GM03348 (cell line): ENCODE measurements around the gene DRD1.
"Not testable (repeated sequence)": the region's sequence is repeated elsewhere in the genome, so short reads cannot be mapped to it uniquely, and the experiment has no call there.

ENCODE experiments used
- DNase-seq: peaks from one replicate; pipeline ENCODE4 v3.0.0; 2012; ENCODE audit warnings: low spot score

DRD1 gene

DNA sequence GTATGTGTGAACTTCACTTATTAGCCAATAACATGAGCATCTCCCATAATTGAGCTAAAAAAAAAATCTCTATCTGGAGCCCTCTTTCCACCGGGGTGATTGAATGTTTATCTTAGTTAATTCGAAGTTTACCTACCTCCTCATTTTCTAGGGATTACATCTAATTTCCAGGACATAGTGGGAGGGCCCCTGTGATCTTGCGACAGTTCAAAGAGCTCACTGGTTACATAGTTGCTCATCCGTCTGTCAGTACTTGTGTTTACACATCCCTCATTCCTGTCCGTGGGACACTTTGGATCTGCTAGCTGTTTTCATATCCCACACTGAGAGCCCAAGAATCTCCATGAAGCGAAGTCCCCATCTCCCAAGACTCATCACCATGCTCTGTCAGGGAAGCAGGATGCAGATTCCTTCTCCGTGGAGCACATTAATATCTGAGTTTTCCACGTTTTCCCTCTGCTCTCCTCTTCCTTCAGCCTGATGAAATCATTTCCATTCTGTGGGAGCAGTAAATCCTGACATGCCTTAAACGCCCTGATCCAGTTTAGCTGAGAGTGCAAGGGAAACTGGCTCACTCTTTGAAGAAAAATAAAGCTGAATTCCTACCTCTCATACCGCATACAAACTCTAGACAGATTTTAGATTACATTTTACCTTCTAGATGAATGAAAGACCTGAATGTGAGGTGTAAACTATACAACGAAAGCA is 24.2 kb upstream of the DRD1 start:
- DNase-seq: no peak

GRCh38 chr5:175466700-175467318 is 22.8 kb upstream of the DRD1 start:
- DNase-seq: peak; percentile 22

GRCh38 chr5:175465282-175465681 is 21.3 kb upstream of the DRD1 start:
- no peak for DNase-seq

- no peak for DNase-seq
Measured at GRCh38 chr5:175464942-175465233, 20.9 kb upstream of the DRD1 start.

- DNase-seq: peak; percentile 70
Measured at GRCh38 chr5:175464074-175464941, 20.3 kb upstream of the DRD1 start.

DNA sequence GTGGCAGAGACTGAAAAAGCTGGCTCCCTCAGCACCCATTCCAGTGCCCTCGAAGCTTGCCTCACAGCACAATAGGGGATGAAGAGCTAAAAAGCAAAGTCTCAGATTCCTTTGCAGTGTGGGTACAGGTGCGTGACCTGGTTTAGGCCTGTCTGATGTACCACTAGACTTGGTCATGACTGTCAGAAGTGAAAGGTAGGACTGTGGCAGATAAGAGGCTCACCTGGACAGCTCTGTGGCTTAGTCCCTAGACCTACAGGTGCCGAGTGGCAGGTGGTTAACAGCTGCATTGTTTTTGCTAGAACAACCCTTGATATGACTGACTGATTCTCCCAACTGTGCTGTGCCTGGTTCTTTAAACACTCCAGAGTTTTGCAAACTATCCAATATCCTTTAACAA is 19.7 kb upstream of the DRD1 start:
- no peak for DNase-seq

- no peak for DNase-seq
Measured at GRCh38 chr5:175461370-175461769, 17.4 kb upstream of the DRD1 start.

- DNase-seq: no peak
Measured at GRCh38 chr5:175460552-175460951, 16.6 kb upstream of the DRD1 start.

DNA sequence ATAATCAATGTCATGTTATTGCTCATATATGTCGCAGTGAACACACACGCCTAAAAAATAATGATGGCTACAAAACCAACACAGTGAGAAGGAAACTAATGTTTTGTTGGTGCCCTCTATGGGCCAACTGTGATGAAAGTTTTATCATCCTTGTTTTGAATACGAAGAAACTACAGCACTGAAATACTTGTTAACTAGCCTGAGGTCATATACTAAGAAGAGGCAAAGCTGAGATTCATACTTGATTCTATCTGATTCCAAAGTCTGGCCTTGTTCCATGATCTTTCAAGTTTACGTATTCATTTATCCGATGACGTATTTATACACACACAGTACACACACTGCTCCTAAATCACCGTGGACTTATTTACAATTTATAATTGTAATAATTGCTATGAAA is 16.1 kb upstream of the DRD1 start:
- DNase-seq: peak; percentile 36

DNA sequence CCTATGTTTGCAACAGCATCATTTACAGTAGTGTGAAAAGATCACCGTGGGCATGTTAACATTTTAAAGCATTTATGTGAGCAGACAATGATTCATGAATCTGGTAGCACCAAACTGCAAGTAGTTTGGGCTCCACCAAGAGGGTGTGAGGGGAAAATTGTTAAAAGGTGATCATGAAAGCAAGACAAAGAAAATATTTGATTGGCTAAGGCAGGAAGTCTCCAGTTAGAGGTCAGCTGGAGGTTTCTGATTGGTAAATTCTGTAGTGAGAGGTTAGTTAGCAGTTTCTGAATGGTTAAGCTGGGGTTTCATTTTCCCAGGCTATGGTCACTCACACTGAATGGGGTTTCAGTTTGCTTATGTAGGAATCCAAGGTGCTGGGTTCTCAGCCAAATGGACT is 13.5 kb upstream of the DRD1 start:
- DNase-seq: no peak

GRCh38 chr5:175456105-175456742 is 12.2 kb upstream of the DRD1 start:
- DNase-seq: no peak

DNA sequence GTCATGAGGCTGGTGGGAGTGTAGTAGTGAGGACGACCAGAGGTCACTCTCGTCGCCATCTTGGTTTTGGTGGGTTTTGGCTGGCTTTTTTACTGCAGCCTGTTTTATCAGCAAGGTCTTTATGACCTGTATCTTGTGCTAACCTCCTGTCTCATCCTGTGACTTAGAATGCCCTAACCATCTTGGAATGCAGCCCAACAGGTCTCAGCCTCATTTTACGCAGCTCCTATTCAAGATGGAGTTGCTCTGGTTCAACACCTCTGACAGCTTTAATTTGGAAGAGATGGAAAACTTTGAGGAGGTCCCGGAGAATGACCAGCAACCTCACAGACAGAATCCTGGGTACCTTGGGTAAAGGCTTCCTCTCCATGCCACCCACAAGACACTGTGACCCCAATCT is 10.4 kb upstream of the DRD1 start:
- not testable (repeated sequence) for DNase-seq

GRCh38 chr5:175452166-175452565 is 8.2 kb upstream of the DRD1 start:
- DNase-seq: no peak

DNA sequence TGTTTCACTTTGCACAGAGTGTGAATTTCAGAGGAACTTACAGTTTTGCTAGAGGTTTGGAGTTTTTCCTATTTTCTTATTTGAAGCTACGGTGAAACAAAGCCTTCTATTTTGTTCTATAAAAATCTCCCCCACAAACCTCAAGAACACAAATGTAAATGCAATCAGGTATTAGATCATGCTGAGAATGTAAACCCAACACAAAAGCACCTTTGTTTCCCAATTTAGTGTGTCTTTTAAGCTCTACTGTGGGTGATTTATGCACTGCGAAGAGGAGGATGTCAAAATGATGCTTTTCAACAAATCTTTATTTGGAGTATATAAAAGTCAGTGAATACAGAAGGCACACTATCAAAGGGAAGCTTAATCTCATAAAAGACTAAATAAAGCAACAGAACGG is 4.3 kb upstream of the DRD1 start:
- DNase-seq: no peak

DNA sequence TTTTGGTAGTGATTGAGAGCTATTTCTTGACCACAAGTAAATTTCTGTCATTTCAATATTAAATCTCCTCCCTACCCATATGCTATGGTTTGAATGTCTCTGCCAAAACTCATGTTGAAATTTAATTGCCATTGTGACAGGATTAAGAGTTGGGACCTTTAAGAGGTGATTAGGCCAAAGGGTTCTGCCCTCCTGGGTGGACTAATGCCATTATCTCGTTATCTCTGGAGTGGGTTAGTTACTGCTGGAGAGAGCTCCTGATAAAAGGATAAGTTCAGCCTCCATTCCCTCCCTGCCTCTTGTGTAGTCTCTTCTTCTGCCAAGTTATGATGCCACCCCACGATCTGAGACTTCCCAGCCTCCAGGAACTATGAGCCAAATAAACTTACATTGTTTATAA is 3.6 kb upstream of the DRD1 start:
- no peak for DNase-seq

DNA sequence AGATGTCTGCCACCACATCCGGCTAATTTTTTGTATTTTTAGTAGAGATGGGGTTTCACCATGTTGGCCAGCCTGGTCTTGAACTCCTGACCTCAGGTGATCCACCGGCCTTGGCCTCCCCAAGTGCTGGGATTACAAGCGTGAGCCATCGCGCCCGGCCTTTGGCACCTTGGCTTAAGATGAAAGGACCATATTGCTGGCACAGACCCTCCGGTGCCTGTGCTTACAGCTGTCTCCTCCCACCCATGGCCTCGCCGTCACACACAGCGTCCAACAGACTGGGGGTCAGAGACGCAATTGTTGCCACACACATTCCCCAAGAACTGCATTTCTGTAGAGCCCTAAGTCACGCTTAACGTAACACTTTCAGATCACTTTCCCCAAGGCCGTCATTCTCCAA is 2.4 kb upstream of the DRD1 start:
- not testable (repeated sequence) for DNase-seq

DNA sequence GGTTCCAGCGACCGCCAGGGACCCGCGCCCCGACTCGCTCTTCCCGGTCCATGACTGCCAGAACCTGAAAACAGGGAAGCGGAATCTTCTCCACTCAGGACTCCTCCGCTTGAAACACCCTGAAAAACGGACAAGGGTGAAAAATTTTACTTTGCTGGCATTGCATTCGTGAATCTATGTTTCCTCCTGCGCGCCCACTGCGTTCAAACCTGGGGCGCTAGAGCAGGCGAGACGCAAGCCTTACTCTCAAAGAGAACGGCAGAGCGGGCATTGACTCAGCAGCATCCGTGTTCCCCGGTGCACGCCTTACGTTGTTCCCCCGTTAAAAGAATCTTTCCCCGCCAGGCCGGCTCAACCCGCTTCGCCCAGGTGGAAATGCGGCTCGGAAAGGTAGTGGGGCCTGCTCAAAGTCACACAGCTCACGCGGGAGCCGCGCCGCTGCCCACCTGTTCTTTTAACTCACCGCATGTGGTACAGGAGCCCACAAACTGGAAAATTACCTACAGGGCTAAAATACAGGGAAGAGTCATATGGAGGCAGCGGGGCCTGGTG is 999 bp upstream of the DRD1 start:
- DNase-seq: peak; percentile 6

- DNase-seq: no peak
Measured at GRCh38 chr5:175443514-175444059, 395 bp downstream of the DRD1 start.

GRCh38 chr5:175438234-175438857 is 5.6 kb downstream of the DRD1 start:
- DNase-seq: no peak

- no peak for DNase-seq
Measured at GRCh38 chr5:175436359-175436758, 7.6 kb downstream of the DRD1 start.

- DNase-seq: no peak
Measured at GRCh38 chr5:175434800-175435199, 9.2 kb downstream of the DRD1 start.

DNA sequence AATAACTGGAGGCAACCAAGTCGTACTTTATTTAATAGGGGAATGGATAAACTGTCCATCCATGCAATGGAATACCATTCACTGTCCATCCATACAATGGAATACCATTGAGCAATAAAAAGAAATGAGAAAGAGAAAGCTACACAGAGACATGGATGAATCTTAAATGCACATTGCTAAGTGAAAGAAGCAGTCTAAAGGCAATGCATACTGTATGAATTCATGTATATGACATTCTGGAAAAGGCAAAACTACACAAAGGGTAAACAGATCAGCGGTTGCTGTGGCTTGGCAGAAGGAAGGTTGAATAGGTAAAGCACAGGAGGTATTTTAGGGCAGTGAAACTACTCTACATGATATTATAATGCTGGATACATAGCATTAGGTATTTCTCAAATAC is 16.2 kb downstream of the DRD1 start:
- no peak for DNase-seq
